HG02981 (cell line): ENCODE results near the gene ADAMTSL3.

Experiments
- ATAC-seq: cut with Tn5 transposase; IDR thresholded peaks from one replicate; pipeline ENCODE4 v1.9.1; 2021; ENCODE audit warnings: mild to moderate bottlenecking, moderate library complexity; ENCODE audit not compliant: unreplicated experiment

The ADAMTSL3 gene

DNA sequence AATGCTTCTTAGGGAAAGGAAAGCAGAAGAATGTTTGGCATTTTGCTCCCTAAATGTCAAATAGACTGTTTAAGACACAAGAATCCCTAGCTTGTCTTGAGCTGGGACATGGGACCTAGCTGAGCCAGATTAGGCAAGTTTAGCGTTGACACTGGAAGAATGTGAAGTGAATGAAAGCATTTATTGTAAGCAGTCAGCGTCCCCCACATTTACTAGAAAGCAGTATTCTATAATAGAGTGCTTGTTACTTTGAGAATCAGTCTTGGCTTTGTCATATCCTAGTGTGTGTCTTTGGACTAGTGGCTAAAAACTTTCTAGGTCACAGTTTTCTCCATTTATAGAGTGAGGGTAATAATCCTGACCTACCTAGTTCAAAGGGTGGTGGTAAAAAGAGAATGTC, 161.6 kb downstream of the ADAMTSL3 start:
- no peak for ATAC-seq

DNA sequence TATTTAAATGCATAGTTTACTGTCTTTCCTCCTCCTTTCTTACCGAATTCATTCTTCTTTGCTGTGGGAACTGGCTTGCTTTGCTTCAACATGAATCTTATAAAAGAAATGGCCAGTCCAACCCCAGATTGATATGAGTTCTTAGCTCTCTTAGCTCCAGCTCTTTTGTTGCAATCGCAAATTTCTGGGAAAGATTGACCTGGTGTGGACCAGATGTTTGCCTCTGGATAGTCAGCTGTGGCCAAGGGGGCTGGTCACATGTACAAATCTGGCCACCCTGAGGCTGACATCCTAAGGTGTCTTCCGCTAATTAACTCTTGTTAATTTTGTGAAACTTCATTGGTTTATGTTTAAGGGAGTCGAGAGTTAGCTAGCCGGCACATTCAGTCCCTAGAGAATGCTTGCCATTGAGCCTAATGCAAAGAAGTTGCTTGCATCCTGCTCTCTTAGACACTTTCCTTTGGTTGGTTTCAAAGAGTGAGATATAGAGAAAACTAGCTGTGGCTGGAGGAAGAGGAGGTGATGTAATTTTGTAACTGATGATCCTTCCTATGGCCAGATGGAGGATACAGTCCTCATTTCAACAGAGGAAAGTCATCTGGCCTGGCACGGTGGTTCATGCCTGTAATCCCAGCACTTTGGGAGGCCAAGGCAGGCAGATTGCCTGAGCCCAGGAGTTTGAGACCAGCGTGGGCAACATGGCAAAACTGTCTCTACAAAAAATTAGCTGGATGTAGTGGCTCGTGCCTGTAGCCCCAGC, 162.4 kb downstream of the ADAMTSL3 start:
- ATAC-seq, result no peak

DNA sequence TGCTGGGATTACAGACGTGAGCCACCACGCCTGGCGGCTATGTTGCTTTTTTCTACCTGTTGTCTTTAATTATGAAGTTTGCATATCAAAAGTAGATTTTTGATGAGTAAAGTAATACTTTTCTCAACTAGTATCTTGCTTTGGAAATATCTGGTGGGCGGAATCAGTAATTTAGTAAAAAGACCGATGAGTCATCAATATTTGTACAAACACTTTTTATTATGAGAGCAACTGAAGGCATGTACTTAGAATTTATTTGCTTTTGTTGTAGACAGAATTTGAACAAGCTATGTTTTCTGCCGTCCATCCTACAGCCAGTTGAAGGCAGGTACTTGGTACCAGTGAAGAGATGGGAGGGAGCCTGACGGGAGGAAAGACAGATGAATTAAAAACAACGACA, 164.7 kb downstream of the ADAMTSL3 start:
- ATAC-seq, result no peak

DNA sequence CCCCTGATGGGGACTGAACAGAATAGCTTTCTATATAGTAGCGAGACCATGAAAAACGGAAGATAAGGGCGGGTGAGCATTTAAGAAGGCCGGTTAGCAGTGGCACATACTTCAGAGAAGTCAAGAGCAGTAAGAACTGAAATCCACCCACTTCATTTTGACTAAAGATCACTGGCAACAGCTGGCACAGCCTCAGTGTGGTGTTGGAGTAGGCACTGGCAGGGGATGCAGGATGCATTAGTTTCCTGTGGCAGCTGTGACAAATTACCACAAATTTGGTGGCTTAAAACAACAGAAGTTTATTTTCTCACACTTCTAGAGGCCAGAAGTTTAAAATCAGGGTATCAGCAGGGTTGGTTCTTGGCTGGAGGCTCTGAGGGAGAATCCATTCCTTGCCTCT, 176.5 kb downstream of the ADAMTSL3 start:
- no peak for ATAC-seq

GRCh38 chr15:83833569-83833968, 179.6 kb downstream of the ADAMTSL3 start:
- ATAC-seq, result no peak

GRCh38 chr15:83835479-83835878, 181.6 kb downstream of the ADAMTSL3 start:
- no peak for ATAC-seq

DNA sequence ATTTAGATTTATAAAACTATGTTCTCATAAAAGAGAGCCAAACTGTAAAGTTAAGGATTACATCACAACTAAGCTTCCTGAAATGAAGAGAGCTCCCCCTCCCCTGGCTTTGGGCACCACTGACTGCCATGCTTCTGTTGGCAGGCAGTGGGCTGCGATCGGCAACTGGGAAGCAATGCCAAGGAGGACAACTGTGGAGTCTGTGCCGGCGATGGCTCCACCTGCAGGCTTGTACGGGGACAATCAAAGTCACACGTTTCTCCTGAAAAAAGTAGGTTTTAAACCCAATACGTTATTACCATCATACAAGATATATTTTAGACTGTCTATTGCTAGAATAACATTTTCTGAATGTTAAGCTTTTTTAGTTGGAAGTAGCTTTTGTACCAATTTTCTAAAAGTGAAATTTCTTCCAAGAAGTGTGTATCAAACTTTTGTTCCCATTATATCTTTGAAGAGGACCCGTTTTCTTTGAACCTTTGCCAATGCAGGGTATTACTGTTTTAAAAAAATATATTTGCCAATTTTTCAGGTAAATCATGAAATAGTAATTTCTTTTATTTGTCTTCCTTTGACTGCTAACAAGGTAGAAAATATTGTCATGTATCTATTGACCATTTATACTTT, 184.1 kb downstream of the ADAMTSL3 start:
- no peak for ATAC-seq

DNA sequence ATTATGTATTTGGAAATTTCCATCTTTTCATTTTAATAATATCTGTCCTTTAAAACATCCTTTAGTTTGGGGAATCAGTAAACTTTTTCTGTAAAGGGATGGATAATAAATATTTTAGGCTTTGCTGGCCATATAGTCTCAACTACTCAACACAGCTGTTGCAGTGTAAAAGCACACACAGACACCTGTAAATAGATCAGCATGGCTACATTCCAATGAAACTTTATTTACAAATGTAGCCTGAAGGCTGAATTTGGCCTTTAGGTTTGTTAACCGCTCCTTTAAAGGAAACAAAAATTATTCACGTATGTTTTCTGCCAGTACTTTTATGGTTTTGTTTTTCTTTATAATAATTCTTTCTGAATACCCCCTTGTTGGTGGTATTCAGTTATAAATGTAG, 184.8 kb downstream of the ADAMTSL3 start:
- ATAC-seq, result no peak

- ATAC-seq, result no peak
Observed at GRCh38 chr15:83842281-83842680, 188.4 kb downstream of the ADAMTSL3 start.

DNA sequence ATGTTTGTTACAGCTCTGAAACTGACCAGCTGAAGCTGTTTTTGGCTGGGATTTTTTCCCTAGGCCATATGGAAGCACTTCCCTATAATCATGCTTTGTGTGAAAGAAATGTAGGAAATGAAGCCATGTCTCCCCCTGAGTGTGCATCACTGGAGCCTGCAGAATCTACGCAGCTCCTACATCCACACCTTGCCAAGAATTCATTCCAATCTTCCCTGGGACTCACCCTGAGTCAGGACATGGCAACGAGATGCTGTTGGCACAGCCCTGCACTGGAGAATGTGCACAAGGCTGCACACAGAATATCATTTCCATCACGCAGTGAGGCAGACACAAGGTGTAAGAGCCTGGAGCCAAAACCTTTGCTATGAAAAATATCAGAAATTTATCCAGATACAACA, 189.5 kb downstream of the ADAMTSL3 start:
- no peak for ATAC-seq

DNA sequence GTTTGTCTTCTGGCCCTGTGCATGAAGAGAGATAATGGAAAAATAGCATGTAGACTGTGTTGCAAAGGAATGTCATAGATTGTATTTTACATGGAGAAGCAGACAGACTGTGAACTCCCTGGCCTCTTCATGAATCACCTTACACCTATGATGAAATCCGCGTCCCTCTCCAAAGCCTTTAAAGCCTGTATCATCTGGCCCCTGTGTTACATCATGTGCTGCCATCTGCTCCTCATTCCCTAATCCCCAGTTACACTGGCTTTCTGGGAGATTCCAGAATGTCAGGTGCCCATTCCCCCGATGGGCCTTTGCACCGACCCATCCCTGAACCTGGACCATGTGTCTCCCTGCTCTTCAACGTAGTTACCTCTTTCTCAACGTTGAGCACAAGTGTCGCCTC, 190.8 kb downstream of the ADAMTSL3 start:
- ATAC-seq, result no peak

GRCh38 chr15:83845230-83845629, 191.3 kb downstream of the ADAMTSL3 start:
- no peak for ATAC-seq

DNA sequence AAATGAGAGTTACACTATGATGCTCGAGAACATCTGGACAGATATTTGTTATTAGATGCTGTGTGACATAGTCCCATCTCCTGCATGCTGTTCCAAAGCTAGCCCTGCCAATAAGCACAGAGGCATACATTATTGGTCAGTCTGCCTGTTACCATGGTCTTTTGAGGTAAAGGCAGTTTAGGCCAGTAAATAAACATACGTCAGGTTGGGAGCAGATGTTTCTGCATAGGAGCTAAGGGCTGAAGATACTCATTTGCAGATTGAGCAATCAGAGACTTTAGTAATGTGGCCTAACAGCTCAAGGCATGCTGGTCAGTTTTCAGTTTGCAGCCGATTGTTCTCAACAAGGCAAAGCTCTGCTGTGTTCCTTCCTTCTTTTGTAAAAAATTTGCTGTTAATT, 192.9 kb downstream of the ADAMTSL3 start:
- ATAC-seq, result no peak

- no peak for ATAC-seq
Observed at GRCh38 chr15:83848315-83849050, 194.6 kb downstream of the ADAMTSL3 start.

GRCh38 chr15:83850015-83850414, 196.1 kb downstream of the ADAMTSL3 start:
- no peak for ATAC-seq

GRCh38 chr15:83850501-83851245, 196.8 kb downstream of the ADAMTSL3 start:
- ATAC-seq, result no peak

- ATAC-seq, result no peak
Observed at GRCh38 chr15:83853232-83853631, 199.3 kb downstream of the ADAMTSL3 start.

GRCh38 chr15:83854321-83854720, 200.4 kb downstream of the ADAMTSL3 start:
- ATAC-seq, result no peak

- ATAC-seq, result no peak
Observed at GRCh38 chr15:83854950-83855707, 201.2 kb downstream of the ADAMTSL3 start.

DNA sequence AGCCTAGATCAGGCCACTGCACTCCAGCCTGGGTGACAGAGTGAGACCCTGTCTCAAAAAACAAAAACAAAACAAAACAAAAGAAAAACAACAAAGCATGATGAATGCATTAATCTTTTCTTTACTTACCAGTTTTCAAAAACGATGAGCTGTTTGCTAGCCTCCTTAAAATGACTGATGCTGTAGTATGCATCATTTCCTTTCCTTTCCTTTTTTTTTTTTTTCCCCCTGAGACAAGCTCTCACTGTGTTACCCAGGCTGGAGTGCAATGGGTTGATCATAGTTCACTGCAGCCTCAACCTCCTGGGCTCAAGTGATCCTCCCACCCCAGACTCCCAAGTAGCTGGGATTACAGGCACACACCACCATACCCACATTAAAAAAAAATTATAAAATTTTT, 202.0 kb downstream of the ADAMTSL3 start:
- ATAC-seq, result no peak
